Peyer's patch (tissue), 4 donors: ENCODE data around the gene ATF6B. TPM values are rescaled to one million over a fixed set of nuclear protein-coding genes. Genes with fewer than 3 reads are reported as not detected.

Source experiments
- DNase-seq, 3 donors: peaks; one replicate each; pipeline ENCODE4 v3.0.0-alpha.2; 2017 to 2019
- H3K27ac ChIP-seq, 4 donors: fragments of 200-600 bp; sonication (generic); one replicate each; pipeline ENCODE4 v1.5.1; 2016 to 2019
- H3K27me3 ChIP-seq, 2 donors: fragments of 200-600 bp; sonication (generic); one replicate each; pipeline ENCODE4 v1.5.1; 2019
- H3K36me3 ChIP-seq, 3 donors: fragments of 200-600 bp; sonication (generic); one replicate each; pipeline ENCODE4 v1.5.1; 2016 to 2019
- H3K4me1 ChIP-seq, 4 donors: fragments of 200-600 bp; sonication (generic); one replicate each; pipeline ENCODE4 v1.5.1; 2016 to 2019
- H3K4me3 ChIP-seq, 4 donors: fragments of 200-600 bp; sonication (generic); 1 replicate in 3 of 4; 2 replicates in 1 of 4; pipeline ENCODE4 v1.5.1; 2016 to 2019; ENCODE audit warnings: mild to moderate bottlenecking in 1 of 4
- H3K9me3 ChIP-seq, 4 donors: fragments of 200-600 bp; sonication (generic); one replicate each; pipeline ENCODE4 v1.5.1; 2016 to 2019; ENCODE audit warnings: mild to moderate bottlenecking in 1 of 4
- POLR2A ChIP-seq, 2 donors: fragments of 450-650 bp; IDR thresholded peaks; one replicate each; pipeline ENCODE4 v1.5.1; 2017; ENCODE audit warnings: antibody characterized with exemption in 2 of 2, mild to moderate bottlenecking in 2 of 2, moderate library complexity in 2 of 2
- total RNA-seq, 4 donors: library from RNA; depleted of rRNA; stranded (reverse); fragments of >200 nt; gene quantifications; one replicate each; pipeline ENCODE4 v1.1.0, GENCODE V29; 2016
- TF ChIP-seq, protein P1 (sequence below), 6 experiments: fragments of 450-650 bp in 4 of 6; fragments of 200-600 bp in 2 of 6; sonication (generic) in 1 of 6; IDR thresholded peaks; one replicate each; pipeline ENCODE4 v1.5.1; 2017 to 2019; ENCODE audit warnings: antibody characterized with exemption in 6 of 6, mild to moderate bottlenecking in 3 of 6, moderate library complexity in 1 of 6

ATF6B gene
- total RNA-seq, 4 donors from 2014 or later = 75.3 to 408 (median 156) TPM

DNA sequence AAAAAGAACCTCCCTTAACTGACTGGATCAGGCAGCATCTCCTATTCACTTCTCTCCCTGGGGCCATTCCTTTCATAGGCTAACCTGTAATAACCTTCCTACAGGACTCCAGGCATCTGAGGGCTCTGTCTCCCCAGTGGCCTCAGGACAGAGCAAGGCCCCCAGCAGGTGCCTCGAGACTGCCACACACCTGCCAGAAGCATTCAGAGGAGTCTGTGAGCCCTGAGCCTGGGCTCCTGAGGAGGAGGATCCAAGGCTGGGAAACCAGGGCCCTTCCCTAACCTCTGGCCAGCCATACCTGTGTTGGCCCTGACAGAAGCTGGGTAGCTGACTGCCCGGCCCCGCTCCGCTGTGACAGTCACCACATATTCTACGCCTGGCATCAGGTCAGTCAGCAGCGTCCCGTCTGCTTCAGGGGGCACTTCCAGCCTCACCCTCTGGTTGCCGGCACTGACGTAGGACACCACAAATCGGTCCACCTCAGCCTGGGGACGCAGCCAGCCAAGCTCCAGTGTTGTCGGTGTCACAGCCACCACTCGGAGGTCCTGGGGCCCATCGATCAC is 39.5 kb downstream of the ATF6B start:
- no peak for DNase-seq
- H3K9me3 ChIP-seq = no peaks in the 10 kb centered on the region
- no peaks in the 10 kb centered on the region for H3K27me3 ChIP-seq
- peak overlapping the region in 2 of 4 donors; percentile 58 to 63 for H3K27ac ChIP-seq
- H3K36me3 ChIP-seq = no peaks in the 10 kb centered on the region
- H3K4me1 ChIP-seq = peaks cover 0 to 32% (median 10%) of the 10 kb centered on the region in 4 donors
- TF ChIP-seq, protein P1, sequence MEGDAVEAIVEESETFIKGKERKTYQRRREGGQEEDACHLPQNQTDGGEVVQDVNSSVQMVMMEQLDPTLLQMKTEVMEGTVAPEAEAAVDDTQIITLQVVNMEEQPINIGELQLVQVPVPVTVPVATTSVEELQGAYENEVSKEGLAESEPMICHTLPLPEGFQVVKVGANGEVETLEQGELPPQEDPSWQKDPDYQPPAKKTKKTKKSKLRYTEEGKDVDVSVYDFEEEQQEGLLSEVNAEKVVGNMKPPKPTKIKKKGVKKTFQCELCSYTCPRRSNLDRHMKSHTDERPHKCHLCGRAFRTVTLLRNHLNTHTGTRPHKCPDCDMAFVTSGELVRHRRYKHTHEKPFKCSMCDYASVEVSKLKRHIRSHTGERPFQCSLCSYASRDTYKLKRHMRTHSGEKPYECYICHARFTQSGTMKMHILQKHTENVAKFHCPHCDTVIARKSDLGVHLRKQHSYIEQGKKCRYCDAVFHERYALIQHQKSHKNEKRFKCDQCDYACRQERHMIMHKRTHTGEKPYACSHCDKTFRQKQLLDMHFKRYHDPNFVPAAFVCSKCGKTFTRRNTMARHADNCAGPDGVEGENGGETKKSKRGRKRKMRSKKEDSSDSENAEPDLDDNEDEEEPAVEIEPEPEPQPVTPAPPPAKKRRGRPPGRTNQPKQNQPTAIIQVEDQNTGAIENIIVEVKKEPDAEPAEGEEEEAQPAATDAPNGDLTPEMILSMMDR (IDR thresholded peaks at IDR 0.05) = no peak
- TF ChIP-seq POLR2A (IDR thresholded peaks at IDR 0.05) = no peak
- no peak overlapping the region for H3K4me3 ChIP-seq

DNA sequence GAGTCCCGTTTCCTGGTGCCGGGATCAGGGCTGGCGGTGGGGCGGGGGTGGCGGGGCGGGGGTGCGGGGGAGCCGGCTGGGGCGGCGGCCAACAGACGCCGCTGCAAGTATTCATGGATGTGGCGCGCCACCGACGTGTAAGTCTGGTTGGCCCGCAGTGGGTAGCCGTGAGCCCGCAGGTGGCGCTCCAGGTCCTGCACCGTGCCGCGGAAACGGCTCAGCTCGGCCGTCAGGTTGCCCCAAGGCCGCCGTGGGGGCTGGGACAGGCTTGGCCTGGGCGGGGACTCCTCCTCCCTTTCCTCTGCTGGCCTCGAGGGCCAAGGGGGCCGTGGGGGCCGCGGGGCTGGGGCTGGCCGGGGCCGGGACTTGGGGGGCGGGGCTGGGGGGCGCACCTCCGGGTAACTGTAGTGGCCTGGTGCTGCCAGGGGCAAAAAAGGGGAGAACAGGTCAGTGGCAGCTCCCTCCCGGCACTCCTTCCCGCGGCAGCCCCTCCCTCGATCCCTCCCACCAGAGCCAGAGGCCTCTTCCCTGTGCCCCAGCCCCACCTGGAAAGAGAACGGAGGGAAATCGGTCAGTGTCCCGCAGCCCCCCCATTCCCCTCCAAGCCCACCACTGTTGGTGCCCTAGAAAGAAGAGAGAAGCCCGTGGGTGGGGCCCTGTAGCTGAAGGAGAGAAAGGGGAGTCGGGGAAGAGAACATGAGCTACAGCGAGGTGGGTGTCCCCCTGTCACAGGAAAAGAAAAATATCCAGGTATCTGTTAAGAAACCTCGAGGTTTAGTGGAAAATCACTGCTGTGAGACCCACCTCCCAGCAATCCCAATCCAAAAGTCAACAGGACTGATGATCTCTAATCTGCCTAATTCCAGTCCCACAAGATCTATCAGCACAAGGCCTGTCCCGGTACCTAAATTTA is 40.2 kb downstream of the ATF6B start:
- peak overlapping the region in 3 of 4 donors; percentile 22 to 35 (median 32) for H3K4me3 ChIP-seq

DNA sequence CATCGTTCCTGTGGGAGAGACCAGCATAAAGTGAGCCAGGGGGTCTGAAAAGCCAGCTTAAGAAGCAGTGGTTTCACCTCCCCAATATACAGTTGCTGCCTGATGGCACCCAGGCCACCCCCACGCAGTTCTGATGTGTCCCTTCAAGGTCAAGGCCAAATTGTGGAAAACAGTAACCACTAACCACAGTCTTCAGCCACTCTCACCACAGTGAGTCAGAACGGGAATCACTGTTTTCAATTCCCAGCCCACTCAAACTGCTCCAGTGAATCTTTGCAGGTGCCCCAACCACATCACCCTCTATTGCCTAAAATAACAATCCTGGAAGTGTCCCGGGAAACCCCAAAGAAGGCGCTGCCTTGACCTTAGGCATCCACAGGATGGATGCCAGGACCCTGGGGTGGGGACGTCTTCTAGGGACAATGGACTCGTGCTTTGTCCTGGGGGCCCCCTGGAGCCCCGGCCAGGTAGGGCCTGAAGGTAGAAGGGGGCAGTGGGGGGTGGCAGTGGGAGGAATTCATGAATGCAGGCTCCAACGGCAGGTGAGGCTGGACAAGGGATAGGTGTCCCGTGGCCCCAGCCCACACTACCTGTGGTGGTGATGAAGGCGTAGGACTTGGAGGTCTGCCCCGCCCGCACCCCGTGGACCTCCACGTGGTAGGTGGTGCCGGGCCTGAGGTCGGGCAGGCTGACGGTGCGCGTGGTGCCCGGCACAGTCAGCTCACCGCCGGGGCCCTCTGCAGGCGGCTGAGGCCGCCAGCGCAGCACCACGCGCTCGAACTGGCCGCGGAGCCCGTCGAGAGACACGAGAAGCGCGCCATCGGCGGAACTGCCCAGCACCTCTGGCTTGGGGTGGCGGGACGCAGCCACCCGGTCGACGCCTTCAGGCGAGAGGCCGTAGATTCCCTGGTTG is 41.1 kb downstream of the ATF6B start:
- Histone ChIP-seq H3K27ac (peak overlapping the region; percentile 26 to 78 (median 60)), H3K9me3 (no peaks in the 10 kb centered on the region), H3K36me3 (no peaks in the 10 kb centered on the region), H3K4me3 (peak overlapping the region in 3 of 4 donors; percentile 22 to 35 (median 32)), H3K27me3 (no peaks in the 10 kb centered on the region), H3K4me1 (peaks cover 0 to 26% (median 10%) of the 10 kb centered on the region in 4 donors)
- DNase-seq = no peak
- no peak for TF ChIP-seq POLR2A (IDR thresholded peaks at IDR 0.05)
- TF ChIP-seq, protein P1 (IDR thresholded peaks at IDR 0.05) = no peak

More for the DNA sequence above, 40.2 kb downstream of the ATF6B start:
- Histone ChIP-seq H3K27ac (peak overlapping the region; percentile 58 to 78 (median 62)), H3K4me1 (peaks cover 0 to 32% (median 10%) of the 10 kb centered on the region in 4 donors), H3K27me3 (no peaks in the 10 kb centered on the region), H3K9me3 (no peaks in the 10 kb centered on the region), H3K36me3 (no peaks in the 10 kb centered on the region)
- DNase-seq = peak; percentile 72 to 92 (median 86)
- no peak for TF ChIP-seq POLR2A (IDR thresholded peaks at IDR 0.05)
- TF ChIP-seq, protein P1 (IDR thresholded peaks at IDR 0.05) = peak; percentile 14 to 74 (median 62)

DNA sequence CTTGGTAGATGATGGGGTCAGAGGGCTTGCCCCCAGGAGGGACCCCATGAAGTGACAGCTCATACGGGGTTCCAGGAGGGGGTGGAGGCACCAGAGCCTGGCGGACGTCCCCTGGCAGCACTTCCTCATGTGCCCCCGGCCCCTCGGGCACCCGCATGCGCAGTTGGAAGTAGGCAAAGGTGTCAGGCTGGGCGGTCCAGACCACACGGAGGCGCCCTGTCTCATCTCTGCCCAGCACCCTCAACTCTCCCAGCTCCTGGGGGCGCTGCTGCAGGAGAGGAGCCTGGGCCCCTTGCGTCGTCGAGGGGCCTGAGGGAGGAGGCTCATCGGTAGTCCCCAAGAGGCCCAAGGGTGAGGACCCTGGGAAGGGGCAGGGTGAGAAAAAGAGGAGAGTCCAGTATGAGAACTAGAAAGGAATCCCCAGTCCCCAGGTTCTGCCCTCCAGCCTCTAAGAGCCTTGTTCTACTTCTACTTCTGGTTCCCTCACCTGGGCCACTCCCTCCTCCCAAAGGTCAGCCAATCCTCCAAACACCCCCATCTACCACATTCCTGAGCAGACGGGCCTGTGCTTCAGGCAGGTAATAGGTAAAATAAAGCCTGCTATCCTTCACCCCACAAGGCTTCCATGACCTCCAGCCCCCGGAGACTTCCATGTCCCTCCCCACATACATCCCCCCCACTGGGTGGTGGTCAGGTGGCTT is 42.1 kb downstream of the ATF6B start:
- no peak for DNase-seq
- Histone ChIP-seq H3K4me1 (peaks cover 0 to 29% (median 10%) of the 10 kb centered on the region in 4 donors), H3K9me3 (no peaks in the 10 kb centered on the region), H3K27ac (peak overlapping the region in 1 of 4 donors; percentile 6), H3K4me3 (no peak overlapping the region), H3K36me3 (no peaks in the 10 kb centered on the region), H3K27me3 (no peaks in the 10 kb centered on the region)
- no peak for TF ChIP-seq POLR2A (IDR thresholded peaks at IDR 0.05)
- TF ChIP-seq, protein P1 (IDR thresholded peaks at IDR 0.05) = no peak
